Karpas-422 (cell line): ENCODE measurements around the gene FN3K. TPM values are rescaled to one million over a fixed set of nuclear protein-coding genes. Genes with fewer than 3 reads are reported as not detected.
A peak's percentile ranks its signal among the peaks of the same experiment; 100 is the strongest.

ENCODE experiments used
- DNase-seq: peaks from one replicate; pipeline ENCODE4 v3.0.0-alpha.2; 2015
- H2AFZ ChIP-seq: fragments of 200-600 bp; sonication (generic); 2 replicates; pipeline ENCODE4 v1.6.1; 2014; ENCODE audit warnings: antibody characterized with exemption, low read length, mixed read lengths
- H3K27ac ChIP-seq: fragments of 200-600 bp; sonication (generic); 2 replicates; pipeline ENCODE4 v1.5.1; 2014; ENCODE audit warnings: mild to moderate bottlenecking, low read length, moderate library complexity
- H3K27me3 ChIP-seq: fragments of 200-600 bp; sonication (generic); 2 replicates; pipeline ENCODE4 v1.6.1; 2014; ENCODE audit warnings: low read length, mixed read lengths
- H3K36me3 ChIP-seq: fragments of 200-600 bp; sonication (generic); 2 replicates; pipeline ENCODE4 v1.6.1; 2014; ENCODE audit warnings: low read length, mixed read lengths; ENCODE audit not compliant: insufficient read depth
- H3K4me1 ChIP-seq: fragments of 200-600 bp; sonication (generic); 2 replicates; pipeline ENCODE4 v1.6.1; 2014; ENCODE audit warnings: mild to moderate bottlenecking, low read length, mixed read lengths
- H3K4me2 ChIP-seq: fragments of 200-600 bp; sonication (generic); 2 replicates; pipeline ENCODE4 v1.6.1; 2014; ENCODE audit warnings: low read length, low read depth, mild to moderate bottlenecking; ENCODE audit not compliant: poor library complexity, severe bottlenecking
- H3K4me3 ChIP-seq: fragments of 200-600 bp; sonication (generic); 2 replicates; pipeline ENCODE4 v1.5.1; 2014; ENCODE audit warnings: mild to moderate bottlenecking, antibody characterized with exemption, low read length, mixed read lengths
- H3K79me2 ChIP-seq: fragments of 200-600 bp; sonication (generic); 2 replicates; pipeline ENCODE4 v1.6.1; 2014; ENCODE audit warnings: mild to moderate bottlenecking, low read length, mixed read lengths
- H3K9ac ChIP-seq: fragments of 200-600 bp; sonication (generic); 2 replicates; pipeline ENCODE4 v1.6.0; 2014; ENCODE audit warnings: low read length
- H3K9me2 ChIP-seq: fragments of 200-600 bp; sonication (generic), shearing (Covaris generic); replicated peaks from 2 replicates; pipeline ENCODE4 v1.6.0; 2014; ENCODE audit warnings: mild to moderate bottlenecking, low read length, moderate library complexity; ENCODE audit not compliant: insufficient read depth
- H3K9me3 ChIP-seq: fragments of 300-700, 200-600 bp; sonication (generic); 2 replicates; pipeline ENCODE4 v1.6.1; 2014; ENCODE audit warnings: low read length, mixed read lengths
- H4K20me1 ChIP-seq: fragments of 200-600 bp; sonication (generic); 2 replicates; pipeline ENCODE4 v1.6.1; 2014; ENCODE audit warnings: mild to moderate bottlenecking, antibody characterized with exemption, low read length, low read depth; ENCODE audit not compliant: insufficient read depth
- total RNA-seq: library from RNA; depleted of rRNA; stranded (reverse); fragments of >200 nt; shearing (Covaris generic); gene quantifications from 2 replicates; pipeline ENCODE4 v1.2.3, GENCODE V29; 2014; ENCODE audit warnings: low replicate concordance

FN3K gene
- total RNA-seq, 1 experiment from 2014 or later: not detected

GRCh38 chr17:82722341-82723013 is 12.9 kb upstream of the FN3K start:
- Histone ChIP-seq H3K27ac (no peak overlapping the region), H2AFZ (no peak overlapping the region), H3K9me2 (no peaks in the 10 kb centered on the region), H3K36me3 (peaks cover 8% of the 10 kb centered on the region; the same call in 1 of the 2 replicates), H3K79me2 (peaks cover 13% of the 10 kb centered on the region), H3K9ac (no peak overlapping the region), H3K9me3 (no peaks in the 10 kb centered on the region), H3K4me1 (peaks cover 6% of the 10 kb centered on the region), H3K27me3 (no peaks in the 10 kb centered on the region), H3K4me2 (no peak overlapping the region), H4K20me1 (no peaks in the 10 kb centered on the region), H3K4me3 (no peak overlapping the region)
- DNase-seq: no peak

GRCh38 chr17:82723169-82723807 is 12.1 kb upstream of the FN3K start:
- Histone ChIP-seq H4K20me1 (no peaks in the 10 kb centered on the region), H3K27me3 (no peaks in the 10 kb centered on the region), H3K79me2 (peaks cover 5% of the 10 kb centered on the region), H3K9me3 (no peaks in the 10 kb centered on the region), H3K36me3 (peaks cover 10% of the 10 kb centered on the region; the same call in 1 of the 2 replicates), H3K9ac (no peak overlapping the region), H3K4me1 (no peaks in the 10 kb centered on the region), H3K4me3 (no peak overlapping the region), H2AFZ (no peak overlapping the region), H3K9me2 (no peaks in the 10 kb centered on the region), H3K27ac (no peak overlapping the region), H3K4me2 (no peak overlapping the region)
- no peak for DNase-seq

- Histone ChIP-seq H3K79me2 (no peaks in the 10 kb centered on the region), H3K9me2 (no peaks in the 10 kb centered on the region), H3K36me3 (peaks cover 3% of the 10 kb centered on the region; the same call in 1 of the 2 replicates), H3K4me1 (no peaks in the 10 kb centered on the region), H2AFZ (no peak overlapping the region), H4K20me1 (no peaks in the 10 kb centered on the region), H3K27ac (no peak overlapping the region), H3K4me3 (no peak overlapping the region), H3K9ac (no peak overlapping the region), H3K4me2 (no peak overlapping the region), H3K27me3 (no peaks in the 10 kb centered on the region), H3K9me3 (no peaks in the 10 kb centered on the region)
- DNase-seq: no peak
Observed at GRCh38 chr17:82726427-82726826, 9.0 kb upstream of the FN3K start.

- H4K20me1 ChIP-seq: no peaks in the 10 kb centered on the region
- H3K4me1 ChIP-seq: no peaks in the 10 kb centered on the region
- no peaks in the 10 kb centered on the region for H3K27me3 ChIP-seq
- no peak overlapping the region for H3K4me2 ChIP-seq
- no peak overlapping the region for H2AFZ ChIP-seq
- peak; percentile 32 for DNase-seq
- H3K9me2 ChIP-seq: no peaks in the 10 kb centered on the region
- no peaks in the 10 kb centered on the region for H3K9me3 ChIP-seq
- peaks cover 16% of the 10 kb centered on the region; the same call in 1 of the 2 replicates for H3K36me3 ChIP-seq
- H3K9ac ChIP-seq: no peak overlapping the region
- no peak overlapping the region for H3K4me3 ChIP-seq
- H3K79me2 ChIP-seq: no peaks in the 10 kb centered on the region
- H3K27ac ChIP-seq: no peak overlapping the region
Observed at GRCh38 chr17:82729479-82730260, 5.7 kb upstream of the FN3K start.

GRCh38 chr17:82732118-82732743 is 3.2 kb upstream of the FN3K start:
- Histone ChIP-seq H3K4me3 (no peak overlapping the region), H3K36me3 (peaks cover 16% of the 10 kb centered on the region; the same call in 1 of the 2 replicates), H3K9me3 (no peaks in the 10 kb centered on the region), H4K20me1 (no peaks in the 10 kb centered on the region), H3K4me1 (no peaks in the 10 kb centered on the region), H3K9ac (no peak overlapping the region), H3K27me3 (no peaks in the 10 kb centered on the region), H3K27ac (no peak overlapping the region), H3K79me2 (no peaks in the 10 kb centered on the region), H3K4me2 (no peak overlapping the region), H3K9me2 (no peaks in the 10 kb centered on the region), H2AFZ (no peak overlapping the region)
- DNase-seq: no peak

- no peak for DNase-seq
- Histone ChIP-seq H3K9me2 (no peaks in the 10 kb centered on the region), H3K27me3 (no peaks in the 10 kb centered on the region), H4K20me1 (no peaks in the 10 kb centered on the region), H3K79me2 (no peaks in the 10 kb centered on the region), H2AFZ (no peak overlapping the region), H3K36me3 (peaks cover 30% of the 10 kb centered on the region), H3K4me3 (no peak overlapping the region), H3K4me1 (no peaks in the 10 kb centered on the region), H3K9me3 (no peaks in the 10 kb centered on the region), H3K9ac (no peak overlapping the region), H3K4me2 (no peak overlapping the region), H3K27ac (no peak overlapping the region)
Observed at GRCh38 chr17:82736511-82737185, 1.2 kb downstream of the FN3K start.

- no peaks in the 10 kb centered on the region for H3K4me1 ChIP-seq
- H3K36me3 ChIP-seq: peaks cover 30% of the 10 kb centered on the region
- H3K9me3 ChIP-seq: no peaks in the 10 kb centered on the region
- H3K4me3 ChIP-seq: no peak overlapping the region
- no peaks in the 10 kb centered on the region for H3K27me3 ChIP-seq
- no peak overlapping the region for H3K4me2 ChIP-seq
- H3K27ac ChIP-seq: no peak overlapping the region
- H4K20me1 ChIP-seq: no peaks in the 10 kb centered on the region
- DNase-seq: no peak
- H3K79me2 ChIP-seq: no peaks in the 10 kb centered on the region
- no peak overlapping the region for H3K9ac ChIP-seq
- no peak overlapping the region for H2AFZ ChIP-seq
- H3K9me2 ChIP-seq: no peaks in the 10 kb centered on the region
Observed at GRCh38 chr17:82737967-82738877, 2.8 kb downstream of the FN3K start.
